ENCODE data around the gene C4orf50.

The C4orf50 gene

DNA sequence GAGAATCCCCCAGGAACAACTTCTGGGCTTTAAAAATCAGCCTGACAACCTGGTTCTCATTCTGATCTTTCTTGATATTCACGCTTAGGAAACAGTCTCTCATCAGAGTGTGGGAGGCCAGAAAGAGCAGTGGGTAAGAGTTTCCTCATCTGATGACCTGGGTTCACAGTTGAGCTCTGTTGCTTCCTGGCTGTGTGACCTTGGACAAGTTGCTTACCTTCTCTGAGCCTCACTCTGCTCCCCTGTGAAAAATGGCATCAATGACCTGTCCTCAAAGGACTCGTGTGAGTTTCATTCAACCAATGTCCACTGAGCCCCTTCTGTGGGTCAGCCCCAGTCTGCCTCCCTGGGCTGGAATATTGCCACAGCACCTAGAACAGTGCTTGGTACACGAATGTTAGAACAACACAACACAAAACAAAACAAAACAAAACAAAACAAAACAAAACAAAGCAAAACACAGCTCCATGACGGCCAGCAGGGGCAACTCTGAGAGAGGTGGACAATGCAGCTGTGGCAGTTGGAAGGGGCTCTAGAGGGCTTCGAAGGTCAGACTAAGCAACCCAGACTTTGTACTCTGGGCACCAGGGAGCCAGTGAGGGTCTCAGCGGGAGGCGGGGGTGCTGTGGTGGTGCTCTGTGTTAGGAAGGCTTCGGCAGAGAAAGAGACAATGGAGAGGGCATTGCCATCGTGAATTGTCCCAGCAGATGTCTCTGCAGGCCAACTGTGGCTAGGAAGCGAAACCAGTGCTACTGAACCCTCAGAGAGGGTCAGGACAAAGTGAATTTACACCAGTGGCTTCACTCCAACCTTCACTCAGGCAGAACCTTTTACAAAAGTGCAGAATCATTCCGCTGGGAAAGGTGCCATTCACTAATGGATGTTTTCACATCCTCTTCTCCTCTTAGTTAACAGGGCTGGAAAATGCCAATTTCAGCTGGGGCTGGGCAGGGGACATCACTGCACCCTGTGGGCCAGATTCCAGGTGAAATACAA, 14.3 kb upstream of the C4orf50 start:
- Histone ChIP-seq H3K27me3 (replicated peaks) (no peaks in the 10 kb centered on the region), H3K36me3 (replicated peaks) (no peaks in the 10 kb centered on the region), H3K27ac (no peak overlapping the region), H3K4me3 (ENCODE audit: low read depth, low read length) (no peak overlapping the region)
- TF ChIP-seq, protein P1, sequence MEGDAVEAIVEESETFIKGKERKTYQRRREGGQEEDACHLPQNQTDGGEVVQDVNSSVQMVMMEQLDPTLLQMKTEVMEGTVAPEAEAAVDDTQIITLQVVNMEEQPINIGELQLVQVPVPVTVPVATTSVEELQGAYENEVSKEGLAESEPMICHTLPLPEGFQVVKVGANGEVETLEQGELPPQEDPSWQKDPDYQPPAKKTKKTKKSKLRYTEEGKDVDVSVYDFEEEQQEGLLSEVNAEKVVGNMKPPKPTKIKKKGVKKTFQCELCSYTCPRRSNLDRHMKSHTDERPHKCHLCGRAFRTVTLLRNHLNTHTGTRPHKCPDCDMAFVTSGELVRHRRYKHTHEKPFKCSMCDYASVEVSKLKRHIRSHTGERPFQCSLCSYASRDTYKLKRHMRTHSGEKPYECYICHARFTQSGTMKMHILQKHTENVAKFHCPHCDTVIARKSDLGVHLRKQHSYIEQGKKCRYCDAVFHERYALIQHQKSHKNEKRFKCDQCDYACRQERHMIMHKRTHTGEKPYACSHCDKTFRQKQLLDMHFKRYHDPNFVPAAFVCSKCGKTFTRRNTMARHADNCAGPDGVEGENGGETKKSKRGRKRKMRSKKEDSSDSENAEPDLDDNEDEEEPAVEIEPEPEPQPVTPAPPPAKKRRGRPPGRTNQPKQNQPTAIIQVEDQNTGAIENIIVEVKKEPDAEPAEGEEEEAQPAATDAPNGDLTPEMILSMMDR (IDR thresholded peaks at IDR 0.05; ENCODE audit: low read depth, low read length, missing control alignments), result no peak
- in situ Hi-C loops (cut with HindIII; ENCODE audit: low pct_ligation_motif_present, low sequenced_read_pairs), result no loop called here
- no peak for DNase-seq

DNA sequence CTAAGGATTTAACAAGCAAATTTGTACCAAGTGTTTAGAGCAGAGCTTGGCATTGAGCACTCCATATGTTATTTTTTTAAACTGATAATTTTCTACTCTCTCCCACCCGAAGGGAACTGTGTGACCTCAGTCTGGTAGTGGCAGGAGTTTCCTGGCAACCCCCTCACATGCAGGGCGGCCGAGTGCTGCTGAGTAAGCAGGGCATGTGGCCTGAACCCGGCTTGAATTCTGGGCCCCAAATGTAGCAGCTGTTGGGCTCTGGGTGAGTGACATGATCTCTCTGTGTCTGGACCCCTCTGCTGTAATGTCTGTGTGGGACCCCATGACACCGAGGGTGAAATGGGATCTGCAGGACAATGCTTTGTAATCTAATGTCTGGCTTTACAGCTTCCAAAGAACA, 13.6 kb upstream of the C4orf50 start:
- H3K27ac ChIP-seq, result no peak overlapping the region
- no peaks in the 10 kb centered on the region for H3K36me3 ChIP-seq (replicated peaks)
- TF ChIP-seq, protein P1 (IDR thresholded peaks at IDR 0.05; ENCODE audit: low read depth, low read length, missing control alignments), result no peak
- H3K4me3 ChIP-seq (ENCODE audit: low read depth, low read length), result no peak overlapping the region
- DNase-seq, result no peak
- no peaks in the 10 kb centered on the region for H3K27me3 ChIP-seq (replicated peaks)
- in situ Hi-C loops (cut with HindIII; ENCODE audit: low pct_ligation_motif_present, low sequenced_read_pairs), result no loop called here

DNA sequence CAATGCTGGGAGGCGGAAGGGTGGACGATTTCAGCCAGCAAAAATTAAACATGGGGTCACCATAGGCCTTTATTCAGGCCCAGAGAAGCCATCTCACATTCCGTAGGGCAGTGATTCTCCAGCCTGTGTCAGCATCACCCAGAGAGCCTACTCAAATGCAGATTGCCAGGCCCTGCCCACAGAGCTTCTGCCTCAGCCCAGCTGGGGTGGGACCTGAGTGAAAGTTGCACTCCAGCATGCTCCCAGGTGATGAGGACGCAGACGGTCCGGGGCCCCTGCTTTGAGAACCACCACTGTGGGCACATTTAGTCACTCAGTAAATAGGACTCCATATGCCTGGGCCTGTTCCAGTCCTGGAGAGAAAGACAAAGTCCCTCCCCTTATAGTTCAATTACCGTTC, 12.4 kb upstream of the C4orf50 start:
- TF ChIP-seq, protein P1 (IDR thresholded peaks at IDR 0.05; ENCODE audit: low read depth, low read length, missing control alignments), result no peak
- DNase-seq, result no peak
- H3K27me3 ChIP-seq (replicated peaks), result no peaks in the 10 kb centered on the region
- no peak overlapping the region for H3K27ac ChIP-seq
- in situ Hi-C loops (cut with HindIII; ENCODE audit: low pct_ligation_motif_present, low sequenced_read_pairs), result no loop called here
- H3K36me3 ChIP-seq (replicated peaks), result no peaks in the 10 kb centered on the region
- no peak overlapping the region for H3K4me3 ChIP-seq (ENCODE audit: low read depth, low read length)

DNA sequence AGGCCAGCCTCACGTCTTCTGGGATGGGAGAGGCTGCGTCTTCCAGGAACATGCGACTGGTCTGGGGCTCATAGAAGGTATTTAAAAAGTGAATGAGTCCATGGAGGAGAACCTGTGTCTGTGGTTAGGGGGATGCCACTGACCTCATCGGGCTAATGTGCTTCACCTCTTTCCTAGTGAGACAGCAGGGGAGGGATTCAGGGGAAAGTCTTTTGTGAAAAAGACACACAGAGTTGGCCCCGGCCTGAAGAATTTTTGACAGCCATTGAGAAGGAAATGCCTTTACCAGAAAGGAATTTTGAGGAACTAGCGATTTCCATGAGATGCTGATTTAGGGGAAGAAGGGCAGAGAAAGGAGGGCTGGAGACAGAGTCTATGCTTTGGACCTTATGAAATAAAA, 11.0 kb upstream of the C4orf50 start:
- no peak for DNase-seq
- Histone ChIP-seq H3K36me3 (replicated peaks) (no peaks in the 10 kb centered on the region), H3K27me3 (replicated peaks) (no peaks in the 10 kb centered on the region), H3K27ac (no peak overlapping the region), H3K4me3 (ENCODE audit: low read depth, low read length) (no peak overlapping the region)
- TF ChIP-seq, protein P1 (IDR thresholded peaks at IDR 0.05; ENCODE audit: low read depth, low read length, missing control alignments), result no peak
- in situ Hi-C loops (cut with HindIII; ENCODE audit: low pct_ligation_motif_present, low sequenced_read_pairs), result no loop called here

DNA sequence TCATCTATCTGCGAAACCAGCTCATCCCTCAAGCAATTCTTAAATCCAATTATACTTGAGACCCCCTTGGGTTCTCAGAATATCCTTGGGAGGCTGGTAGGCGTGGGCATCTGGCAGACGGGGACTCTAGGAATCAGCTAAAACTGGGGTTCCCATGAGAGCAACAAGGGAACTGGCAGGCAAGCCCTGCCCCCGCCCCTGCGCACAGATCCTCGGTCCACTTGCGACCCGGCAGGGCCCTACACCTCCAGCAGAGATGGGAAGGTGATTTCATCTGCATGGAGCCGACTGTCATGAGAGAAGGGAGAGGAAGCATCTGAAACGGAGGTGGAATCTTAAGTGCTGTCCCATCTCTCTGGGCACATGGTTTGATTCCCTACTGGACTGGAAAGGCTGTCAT, 9.9 kb upstream of the C4orf50 start:
- no peak for DNase-seq
- Histone ChIP-seq H3K27me3 (replicated peaks) (no peaks in the 10 kb centered on the region), H3K27ac (no peak overlapping the region), H3K36me3 (replicated peaks) (no peaks in the 10 kb centered on the region), H3K4me3 (ENCODE audit: low read depth, low read length) (no peak overlapping the region)
- TF ChIP-seq, protein P1 (IDR thresholded peaks at IDR 0.05; ENCODE audit: low read depth, low read length, missing control alignments), result no peak
- in situ Hi-C loops (cut with HindIII; ENCODE audit: low pct_ligation_motif_present, low sequenced_read_pairs), result no loop called here
